Left ventricle myocardium inferior (tissue), 1 donor: Measurements from ENCODE around the gene FIBIN. TPM values are rescaled to one million over a fixed set of nuclear protein-coding genes. Genes with fewer than 3 reads are reported as not detected.

ENCODE experiments used
- DNase-seq: peaks from one replicate; pipeline ENCODE4 v3.0.0-alpha.2; 2020
- H3K27ac ChIP-seq: fragments of 200-600 bp; replicated peaks from 2 replicates; pipeline ENCODE4 v1.8.0; 2021
- H3K27me3 ChIP-seq: fragments of 200-600 bp; 2 replicates; pipeline ENCODE4 v1.8.0; 2021; ENCODE audit warnings: low read depth
- H3K36me3 ChIP-seq: fragments of 200-600 bp; 2 replicates; pipeline ENCODE4 v1.8.0; 2021
- H3K4me1 ChIP-seq: fragments of 200-600 bp; 2 replicates; pipeline ENCODE4 v1.8.0; 2021
- H3K4me3 ChIP-seq: fragments of 200-600 bp; 2 replicates; pipeline ENCODE4 v1.8.0; 2021; ENCODE audit warnings: mild to moderate bottlenecking, moderate library complexity
- H3K9me3 ChIP-seq: fragments of 200-600 bp; replicated peaks from 2 replicates; pipeline ENCODE4 v1.8.0; 2021
- CTCF ChIP-seq: fragments of 200-600 bp; IDR thresholded peaks from 2 replicates; pipeline ENCODE4 v1.8.0; 2021; ENCODE audit warnings: antibody characterized with exemption, mild to moderate bottlenecking, borderline replicate concordance
- intact Hi-C: fragments of 100-400 bp; cut with micrococcal nuclease; formaldehyde crosslinking; loops from one replicate; pipeline ENCODE4 v1.11.0; 2022
- total RNA-seq: library from RNA; stranded (reverse); fragmentation: NEBNext Ultra II Directional; extraction: Animal tissue kit (Norgen Biotek cat#: 25700); gene quantifications from one replicate; pipeline ENCODE4 v1.2.1, GENCODE V29; 2021
- donor health status: DM: no; HTN: yes; CAD: no; lungs with severe emphysema.

The FIBIN gene
- total RNA-seq, 1 donor from 2014 or later, result 10.5 TPM

GRCh38 chr11:27018902-27019529 lies 25.1 kb downstream of the FIBIN start:
- Histone ChIP-seq H3K27ac (no peak overlapping the region), H3K36me3 (no peaks in the 10 kb centered on the region), H3K4me1 (no peaks in the 10 kb centered on the region), H3K27me3 (no peaks in the 10 kb centered on the region), H3K4me3 (no peak overlapping the region), H3K9me3 (no peaks in the 10 kb centered on the region)
- no peak for TF ChIP-seq CTCF
- intact Hi-C loops, result no loop called here
- DNase-seq, result no peak

DNA sequence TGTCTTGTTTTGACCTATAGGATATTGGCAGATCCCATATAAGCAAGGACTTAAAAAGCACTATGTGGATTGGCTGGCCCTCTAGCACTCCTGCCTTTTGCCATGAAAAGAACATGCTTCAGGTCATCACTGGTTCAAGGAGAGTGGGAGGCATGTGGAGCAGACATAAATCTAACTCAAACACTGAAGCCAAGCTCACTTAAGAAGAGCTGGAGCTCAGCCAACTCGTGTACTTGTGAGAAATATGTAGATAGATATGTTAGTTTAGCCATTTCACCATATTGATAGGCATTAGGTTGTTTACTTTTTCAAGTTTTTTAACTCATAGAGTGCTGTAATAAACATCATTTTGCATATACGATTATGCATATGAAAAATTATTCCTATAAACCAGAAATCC lies 26.8 kb downstream of the FIBIN start:
- Histone ChIP-seq H3K4me3 (no peak overlapping the region), H3K9me3 (no peaks in the 10 kb centered on the region), H3K27me3 (no peaks in the 10 kb centered on the region), H3K36me3 (no peaks in the 10 kb centered on the region), H3K4me1 (no peaks in the 10 kb centered on the region), H3K27ac (no peak overlapping the region)
- no peak for TF ChIP-seq CTCF
- no peak for DNase-seq
- intact Hi-C loops, result no loop called here

DNA sequence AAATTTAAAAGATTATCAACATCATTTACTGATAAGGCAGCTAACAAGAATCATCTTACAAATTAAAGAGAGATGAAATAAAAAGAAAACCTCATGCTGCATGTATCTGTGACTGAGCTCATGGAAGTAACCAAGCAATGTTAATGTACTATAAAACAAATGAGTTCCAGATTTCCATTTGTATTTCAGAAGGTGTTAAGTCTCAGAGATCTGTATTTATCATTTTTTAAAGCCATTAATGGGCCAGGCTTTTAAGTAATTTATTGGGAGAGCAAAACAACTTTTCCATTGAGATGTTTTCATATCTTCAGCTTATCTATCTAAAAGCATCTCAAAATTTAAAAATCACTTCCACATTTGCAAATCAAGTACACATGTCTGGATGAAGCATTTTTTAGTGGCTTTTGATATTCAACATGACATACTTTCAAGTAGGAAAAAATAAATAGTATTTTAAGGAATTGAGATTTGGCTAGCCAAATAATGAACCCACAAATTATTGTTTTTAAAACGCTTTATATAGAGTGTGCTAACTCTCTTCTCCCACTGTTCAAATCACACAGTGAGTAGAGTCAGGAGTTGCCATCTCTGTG lies 28.8 kb downstream of the FIBIN start:
- Histone ChIP-seq H3K27me3 (no peaks in the 10 kb centered on the region), H3K27ac (no peak overlapping the region), H3K4me3 (no peak overlapping the region), H3K4me1 (no peaks in the 10 kb centered on the region), H3K9me3 (no peaks in the 10 kb centered on the region), H3K36me3 (no peaks in the 10 kb centered on the region)
- intact Hi-C loops, result no loop called here
- no peak for TF ChIP-seq CTCF
- no peak for DNase-seq

DNA sequence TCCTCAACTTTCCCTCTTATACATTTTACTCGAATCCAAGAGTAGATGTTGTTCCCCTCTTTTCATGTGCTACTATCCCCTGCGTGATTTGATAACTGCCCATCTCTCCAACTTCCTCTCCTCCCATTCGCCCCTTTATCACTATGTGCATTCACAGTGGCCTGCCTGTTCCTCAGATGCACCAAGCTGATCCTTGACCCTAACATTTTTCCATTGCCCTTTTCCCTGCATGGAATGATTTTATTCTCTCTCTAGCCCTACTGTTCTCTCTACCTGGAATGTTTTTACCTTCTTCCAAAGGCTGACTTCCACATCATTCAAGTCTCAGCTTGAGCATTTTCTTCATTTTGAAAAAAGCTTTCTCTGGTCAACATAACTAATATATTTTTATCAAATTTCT lies 31.0 kb downstream of the FIBIN start:
- H3K27ac ChIP-seq, result no peak overlapping the region
- TF ChIP-seq CTCF, result no peak
- H3K36me3 ChIP-seq, result no peaks in the 10 kb centered on the region
- no peak for DNase-seq
- H3K4me1 ChIP-seq, result no peaks in the 10 kb centered on the region
- H3K27me3 ChIP-seq, result no peaks in the 10 kb centered on the region
- H3K4me3 ChIP-seq, result no peak overlapping the region
- intact Hi-C loops, result no loop called here
- no peaks in the 10 kb centered on the region for H3K9me3 ChIP-seq

DNA sequence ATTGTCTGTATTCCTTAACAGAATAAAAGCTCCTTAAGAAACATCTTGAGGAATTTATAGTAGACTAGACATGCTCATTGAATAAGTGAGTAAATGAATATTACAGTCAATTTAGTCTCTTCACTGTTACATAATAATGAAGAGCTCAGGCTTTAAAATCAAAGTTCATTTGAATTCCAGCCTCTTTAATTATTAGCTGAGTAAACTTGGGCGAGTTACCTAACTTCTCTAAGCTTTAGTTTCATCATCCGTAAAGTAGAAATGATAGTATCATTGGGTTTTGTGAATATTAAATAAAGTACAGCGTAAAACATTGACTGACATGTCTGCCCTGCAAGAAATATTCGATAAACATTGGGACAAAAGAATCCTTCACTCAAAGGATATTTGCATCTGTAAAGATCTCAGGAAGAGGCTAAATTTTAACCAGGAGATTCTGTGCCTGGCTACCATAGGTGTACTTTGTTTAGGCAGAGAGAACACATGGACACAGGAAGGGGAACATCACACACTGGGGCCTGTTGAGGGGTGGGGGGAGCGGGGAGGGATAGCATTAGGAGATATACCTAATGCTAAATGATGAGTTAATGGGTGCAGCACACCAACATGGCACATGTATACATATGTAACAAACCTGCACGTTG lies 31.5 kb downstream of the FIBIN start:
- DNase-seq, result no peak
- no peaks in the 10 kb centered on the region for H3K36me3 ChIP-seq
- intact Hi-C loops, result no loop called here
- H3K9me3 ChIP-seq, result no peaks in the 10 kb centered on the region
- no peak overlapping the region for H3K4me3 ChIP-seq
- TF ChIP-seq CTCF, result no peak
- no peak overlapping the region for H3K27ac ChIP-seq
- H3K4me1 ChIP-seq, result no peaks in the 10 kb centered on the region
- H3K27me3 ChIP-seq, result no peaks in the 10 kb centered on the region
